KMS-11 (cell line): ENCODE results near the gene PRKCG.

ENCODE experiments used
- H2AFZ ChIP-seq: fragments of 200-600 bp; sonication (generic); 2 replicates; pipeline ENCODE4 v1.6.1; 2016; ENCODE audit warnings: antibody characterized with exemption, mixed run types, low read depth
- H3K27ac ChIP-seq: fragments of 200-600 bp; sonication (generic); 2 replicates; pipeline ENCODE4 v1.6.1; 2016; ENCODE audit warnings: mild to moderate bottlenecking, mixed run types
- H3K27me3 ChIP-seq: fragments of 200-600 bp; sonication (generic); 2 replicates; pipeline ENCODE4 v1.6.1; 2017; ENCODE audit warnings: mild to moderate bottlenecking, low read depth, mixed run types, moderate library complexity; ENCODE audit not compliant: insufficient read depth
- H3K36me3 ChIP-seq: fragments of 200-600 bp; sonication (generic); 2 replicates; pipeline ENCODE4 v1.6.1; 2017; ENCODE audit warnings: mild to moderate bottlenecking, mixed run types; ENCODE audit not compliant: insufficient read depth
- H3K4me1 ChIP-seq: fragments of 200-600 bp; sonication (generic); 2 replicates; pipeline ENCODE4 v1.6.1; 2016; ENCODE audit warnings: mild to moderate bottlenecking, low read depth, mixed run types; ENCODE audit not compliant: poor library complexity, severe bottlenecking
- H3K4me2 ChIP-seq: fragments of 200-600 bp; sonication (generic); 2 replicates; pipeline ENCODE4 v1.7.0; 2016; ENCODE audit warnings: mild to moderate bottlenecking, mixed run types
- H3K4me3 ChIP-seq: fragments of 200-600 bp; sonication (generic); IDR thresholded peaks from 2 replicates; pipeline ENCODE4 v1.6.1; 2017; ENCODE audit warnings: low read depth, low read length, mixed read lengths; ENCODE audit not compliant: insufficient read depth
- H3K79me2 ChIP-seq: fragments of 200-600 bp; sonication (generic); 2 replicates; pipeline ENCODE4 v1.6.1; 2016; ENCODE audit warnings: low read depth, mixed run types; ENCODE audit not compliant: insufficient read depth
- H3K9ac ChIP-seq: fragments of 200-600 bp; sonication (generic); 2 replicates; pipeline ENCODE4 v1.6.1; 2016; ENCODE audit warnings: mild to moderate bottlenecking, mixed run types
- H4K20me1 ChIP-seq: fragments of 200-600 bp; sonication (generic); 2 replicates; pipeline ENCODE4 v1.6.1; 2016; ENCODE audit warnings: mild to moderate bottlenecking, mixed run types; ENCODE audit not compliant: insufficient read depth
- TF ChIP-seq, protein P1 (sequence below): fragments of 200-600 bp; sonication (generic); conservative IDR thresholded peaks from 2 replicates; pipeline ENCODE4 v1.6.1; 2017; ENCODE audit warnings: low read depth, mild to moderate bottlenecking, antibody characterized with exemption, low read length, moderate library complexity, mixed read lengths

Gene PRKCG

DNA sequence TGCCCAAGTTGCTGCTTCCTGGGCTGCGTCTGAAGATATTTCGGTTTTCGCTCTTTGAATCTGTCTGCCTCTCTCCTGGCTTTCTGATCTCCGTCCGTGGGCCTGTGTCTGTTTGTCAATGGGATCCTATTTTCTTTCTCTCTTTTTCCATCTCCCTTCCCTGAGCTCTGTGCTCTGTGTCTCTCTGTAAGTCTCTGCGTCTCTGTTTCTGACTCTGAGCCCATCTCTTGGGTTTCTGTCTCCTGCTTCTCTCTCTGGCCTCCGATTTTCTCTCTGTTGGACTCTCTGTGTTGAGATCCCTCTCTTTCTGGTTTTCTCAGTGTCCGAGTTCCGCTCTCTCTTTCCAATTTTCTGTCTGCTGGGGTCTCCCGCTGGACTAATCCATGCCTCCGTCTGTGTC is 1.7 kb downstream of the PRKCG start:
- no peaks in the 10 kb centered on the region for H3K79me2 ChIP-seq
- H4K20me1 ChIP-seq, result no peaks in the 10 kb centered on the region
- no peak overlapping the region for H3K4me3 ChIP-seq
- no peak overlapping the region for H2AFZ ChIP-seq
- no peaks in the 10 kb centered on the region for H3K4me1 ChIP-seq
- H3K27me3 ChIP-seq, result peaks cover 7% of the 10 kb centered on the region; the same call in 1 of the 2 replicates
- no peak overlapping the region for H3K4me2 ChIP-seq
- H3K9ac ChIP-seq, result no peak overlapping the region
- no peaks in the 10 kb centered on the region for H3K36me3 ChIP-seq
- TF ChIP-seq, protein P1, sequence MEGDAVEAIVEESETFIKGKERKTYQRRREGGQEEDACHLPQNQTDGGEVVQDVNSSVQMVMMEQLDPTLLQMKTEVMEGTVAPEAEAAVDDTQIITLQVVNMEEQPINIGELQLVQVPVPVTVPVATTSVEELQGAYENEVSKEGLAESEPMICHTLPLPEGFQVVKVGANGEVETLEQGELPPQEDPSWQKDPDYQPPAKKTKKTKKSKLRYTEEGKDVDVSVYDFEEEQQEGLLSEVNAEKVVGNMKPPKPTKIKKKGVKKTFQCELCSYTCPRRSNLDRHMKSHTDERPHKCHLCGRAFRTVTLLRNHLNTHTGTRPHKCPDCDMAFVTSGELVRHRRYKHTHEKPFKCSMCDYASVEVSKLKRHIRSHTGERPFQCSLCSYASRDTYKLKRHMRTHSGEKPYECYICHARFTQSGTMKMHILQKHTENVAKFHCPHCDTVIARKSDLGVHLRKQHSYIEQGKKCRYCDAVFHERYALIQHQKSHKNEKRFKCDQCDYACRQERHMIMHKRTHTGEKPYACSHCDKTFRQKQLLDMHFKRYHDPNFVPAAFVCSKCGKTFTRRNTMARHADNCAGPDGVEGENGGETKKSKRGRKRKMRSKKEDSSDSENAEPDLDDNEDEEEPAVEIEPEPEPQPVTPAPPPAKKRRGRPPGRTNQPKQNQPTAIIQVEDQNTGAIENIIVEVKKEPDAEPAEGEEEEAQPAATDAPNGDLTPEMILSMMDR, result no peak
- H3K27ac ChIP-seq, result no peak overlapping the region

DNA sequence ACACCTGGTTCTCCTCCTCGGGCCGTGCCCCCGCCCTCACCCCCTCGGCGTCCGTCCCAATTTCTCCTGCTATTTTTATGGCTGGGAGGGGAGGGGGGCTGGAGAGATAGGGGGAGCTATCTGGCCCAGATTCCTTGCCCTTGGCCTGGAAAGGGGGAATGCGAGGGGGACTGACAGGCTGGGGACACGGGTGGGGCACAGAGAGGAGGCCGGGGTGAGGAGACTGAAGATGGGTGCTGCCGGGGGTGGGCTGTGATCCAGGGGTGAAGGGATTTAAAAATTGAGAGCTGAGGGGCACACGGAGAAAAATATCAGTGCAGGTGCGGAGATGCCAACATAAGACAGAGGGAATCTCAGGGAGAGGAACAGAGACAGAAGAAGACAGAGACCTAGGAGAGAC is 2.3 kb downstream of the PRKCG start:
- no peak overlapping the region for H2AFZ ChIP-seq
- H3K79me2 ChIP-seq, result no peaks in the 10 kb centered on the region
- H3K36me3 ChIP-seq, result no peaks in the 10 kb centered on the region
- H3K27ac ChIP-seq, result no peak overlapping the region
- peaks cover 7% of the 10 kb centered on the region; the same call in 1 of the 2 replicates for H3K27me3 ChIP-seq
- no peaks in the 10 kb centered on the region for H3K4me1 ChIP-seq
- H3K9ac ChIP-seq, result no peak overlapping the region
- TF ChIP-seq, protein P1, result no peak
- H3K4me3 ChIP-seq, result no peak overlapping the region
- H3K4me2 ChIP-seq, result no peak overlapping the region
- no peaks in the 10 kb centered on the region for H4K20me1 ChIP-seq

DNA sequence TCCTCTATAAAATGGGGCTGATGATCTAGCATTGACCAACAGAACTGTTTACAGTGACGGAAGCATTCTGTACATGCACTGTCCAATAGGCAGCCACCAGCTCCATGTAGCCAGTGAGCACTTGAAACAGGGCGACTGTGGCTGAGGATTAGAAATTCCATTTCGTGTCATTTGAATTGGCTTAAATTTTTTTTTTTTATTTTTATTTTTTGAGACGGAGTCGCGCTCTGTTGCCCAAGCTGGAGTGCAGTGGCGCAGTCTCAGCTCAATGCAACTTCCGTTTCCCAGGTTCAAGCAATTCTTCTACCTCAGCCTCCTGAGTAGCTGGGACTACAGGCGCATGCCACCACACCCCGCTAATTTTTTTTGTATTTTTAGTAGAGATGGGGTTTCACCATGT is 3.0 kb downstream of the PRKCG start:
- Histone ChIP-seq H3K4me2 (no peak overlapping the region), H3K4me3 (no peak overlapping the region), H3K36me3 (no peaks in the 10 kb centered on the region), H4K20me1 (no peaks in the 10 kb centered on the region), H3K79me2 (no peaks in the 10 kb centered on the region), H3K9ac (no peak overlapping the region), H3K27ac (no peak overlapping the region), H3K4me1 (no peaks in the 10 kb centered on the region), H2AFZ (no peak overlapping the region), H3K27me3 (peaks cover 7% of the 10 kb centered on the region; the same call in 1 of the 2 replicates)
- TF ChIP-seq, protein P1, result no peak

DNA sequence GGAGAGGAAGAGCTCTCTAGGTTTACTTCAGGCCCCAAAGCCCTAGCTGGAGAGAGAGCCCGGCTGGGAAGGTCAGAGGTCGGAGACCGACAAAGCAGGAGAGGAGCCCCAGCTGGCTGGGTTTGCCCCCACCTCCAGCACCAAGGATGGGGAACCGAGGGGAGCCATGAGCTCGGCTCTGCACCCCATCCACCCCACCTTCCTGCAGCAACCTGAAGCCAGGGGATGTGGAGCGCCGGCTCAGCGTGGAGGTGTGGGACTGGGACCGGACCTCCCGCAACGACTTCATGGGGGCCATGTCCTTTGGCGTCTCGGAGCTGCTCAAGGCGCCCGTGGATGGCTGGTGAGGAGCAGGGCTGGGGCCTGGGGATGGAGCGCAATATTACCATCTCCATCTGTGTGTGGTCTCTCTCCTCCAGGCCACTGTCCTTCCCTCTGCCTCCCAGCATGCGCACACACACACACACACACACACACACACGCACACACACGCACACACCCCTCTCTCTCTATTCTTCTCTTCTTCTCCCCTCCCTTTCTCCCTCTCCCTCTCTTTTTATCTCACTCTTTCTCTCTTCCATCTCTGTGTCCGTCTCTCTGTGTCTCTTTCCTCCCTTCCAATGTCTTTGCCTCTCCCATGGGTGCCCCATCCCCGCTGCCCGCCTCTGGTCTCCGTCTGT is 10.4 kb downstream of the PRKCG start:
- no peaks in the 10 kb centered on the region for H3K36me3 ChIP-seq
- H3K27ac ChIP-seq, result no peak overlapping the region
- no peak overlapping the region for H3K4me3 ChIP-seq
- no peak overlapping the region for H3K4me2 ChIP-seq
- no peak overlapping the region for H2AFZ ChIP-seq
- H3K79me2 ChIP-seq, result no peaks in the 10 kb centered on the region
- no peaks in the 10 kb centered on the region for H4K20me1 ChIP-seq
- H3K27me3 ChIP-seq, result no peaks in the 10 kb centered on the region; the same call in 1 of the 2 replicates
- TF ChIP-seq, protein P1, result no peak
- H3K9ac ChIP-seq, result no peak overlapping the region
- H3K4me1 ChIP-seq, result no peaks in the 10 kb centered on the region
